SU-DHL-6 (cell line): ENCODE measurements around the gene PROX1.

Experiments
- H2AFZ ChIP-seq: fragments of 200-600 bp; sonication (generic); 2 replicates; pipeline ENCODE4 v1.6.1; 2014; ENCODE audit warnings: low read depth, mild to moderate bottlenecking, moderate library complexity, mixed read lengths, antibody characterized with exemption, low read length; ENCODE audit not compliant: severe bottlenecking
- H3F3A ChIP-seq: fragments of 200-600 bp; shearing (Covaris generic); 2 replicates; pipeline ENCODE4 v1.6.0; 2016; ENCODE audit warnings: antibody characterized with exemption, mild to moderate bottlenecking; ENCODE audit not compliant: insufficient read depth
- H3K27ac ChIP-seq: fragments of 200-600 bp; sonication (generic); 2 replicates; pipeline ENCODE4 v1.5.1; 2016; ENCODE audit warnings: low read depth, mild to moderate bottlenecking, low read length, moderate library complexity, mixed read lengths
- H3K27me3 ChIP-seq: fragments of 200-600 bp; sonication (generic), shearing (Covaris generic); 2 replicates; pipeline ENCODE4 v1.6.0; 2014; ENCODE audit warnings: mild to moderate bottlenecking, low read length
- H3K36me3 ChIP-seq: fragments of 200-600 bp; sonication (generic); 2 replicates; pipeline ENCODE4 v1.6.1; 2014; ENCODE audit warnings: mild to moderate bottlenecking, low read length, mixed read lengths
- H3K4me2 ChIP-seq: fragments of 300-600, 200-600 bp; shearing (Covaris generic), sonication (generic); 2 replicates; pipeline ENCODE4 v1.6.0; 2014; ENCODE audit warnings: low read length, low read depth, mild to moderate bottlenecking; ENCODE audit not compliant: poor library complexity, severe bottlenecking
- H3K4me3 ChIP-seq: fragments of 200-600 bp; sonication (generic); 2 replicates; pipeline ENCODE4 v1.5.1; 2014; ENCODE audit warnings: antibody characterized with exemption, low read length, mild to moderate bottlenecking, mixed read lengths; ENCODE audit not compliant: insufficient read depth, poor library complexity, severe bottlenecking
- H3K79me2 ChIP-seq: fragments of 200-600 bp; sonication (generic); 2 replicates; pipeline ENCODE4 v1.6.1; 2014; ENCODE audit warnings: mild to moderate bottlenecking, low read length, moderate library complexity; ENCODE audit not compliant: insufficient read depth
- H3K9ac ChIP-seq: fragments of 200-600 bp; sonication (generic); 2 replicates; pipeline ENCODE4 v1.7.0; 2014; ENCODE audit warnings: mild to moderate bottlenecking, low read length
- H3K9me2 ChIP-seq: fragments of 200-600 bp; sonication (generic); replicated peaks from 2 replicates; pipeline ENCODE4 v1.6.1; 2014; ENCODE audit warnings: low read length; ENCODE audit not compliant: insufficient read depth
- H3K9me3 ChIP-seq: fragments of 200-600 bp; sonication (generic); 2 replicates; pipeline ENCODE4 v1.6.1; 2014; ENCODE audit warnings: low read length, mixed read lengths; ENCODE audit not compliant: insufficient read depth
- H4K20me1 ChIP-seq: fragments of 200-600 bp; sonication (generic); 2 replicates; pipeline ENCODE4 v1.6.1; 2014; ENCODE audit warnings: low read depth, mild to moderate bottlenecking, antibody characterized with exemption, low read length, moderate library complexity, mixed read lengths
- EZH2phosphoT487 ChIP-seq: fragments of 200-600 bp; sonication (generic), shearing (Covaris generic); conservative IDR thresholded peaks from 2 replicates; pipeline ENCODE4 v1.6.1; 2018; ENCODE audit warnings: mild to moderate bottlenecking, antibody characterized with exemption, low read length, moderate library complexity, mixed read lengths
- TF ChIP-seq, protein P1 (sequence below): fragments of 200-600 bp; sonication (generic); IDR thresholded peaks from one replicate; pipeline ENCODE4 v1.5.1; 2017; ENCODE audit warnings: antibody characterized with exemption, mild to moderate bottlenecking, low read length, moderate library complexity; ENCODE audit not compliant: insufficient read depth, poor library complexity, severe bottlenecking

PROX1 gene

GRCh38 chr1:214067397-214067796 lies 79.6 kb downstream of the PROX1 start:
- no peaks in the 10 kb centered on the region for H3F3A ChIP-seq
- no peak for TF ChIP-seq EZH2phosphoT487
- TF ChIP-seq, protein P1, sequence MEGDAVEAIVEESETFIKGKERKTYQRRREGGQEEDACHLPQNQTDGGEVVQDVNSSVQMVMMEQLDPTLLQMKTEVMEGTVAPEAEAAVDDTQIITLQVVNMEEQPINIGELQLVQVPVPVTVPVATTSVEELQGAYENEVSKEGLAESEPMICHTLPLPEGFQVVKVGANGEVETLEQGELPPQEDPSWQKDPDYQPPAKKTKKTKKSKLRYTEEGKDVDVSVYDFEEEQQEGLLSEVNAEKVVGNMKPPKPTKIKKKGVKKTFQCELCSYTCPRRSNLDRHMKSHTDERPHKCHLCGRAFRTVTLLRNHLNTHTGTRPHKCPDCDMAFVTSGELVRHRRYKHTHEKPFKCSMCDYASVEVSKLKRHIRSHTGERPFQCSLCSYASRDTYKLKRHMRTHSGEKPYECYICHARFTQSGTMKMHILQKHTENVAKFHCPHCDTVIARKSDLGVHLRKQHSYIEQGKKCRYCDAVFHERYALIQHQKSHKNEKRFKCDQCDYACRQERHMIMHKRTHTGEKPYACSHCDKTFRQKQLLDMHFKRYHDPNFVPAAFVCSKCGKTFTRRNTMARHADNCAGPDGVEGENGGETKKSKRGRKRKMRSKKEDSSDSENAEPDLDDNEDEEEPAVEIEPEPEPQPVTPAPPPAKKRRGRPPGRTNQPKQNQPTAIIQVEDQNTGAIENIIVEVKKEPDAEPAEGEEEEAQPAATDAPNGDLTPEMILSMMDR = no peak
- H2AFZ ChIP-seq = no peak overlapping the region
- no peaks in the 10 kb centered on the region for H3K9me2 ChIP-seq
- H3K27ac ChIP-seq = no peak overlapping the region
- H4K20me1 ChIP-seq = no peaks in the 10 kb centered on the region
- H3K4me3 ChIP-seq = no peak overlapping the region
- no peaks in the 10 kb centered on the region for H3K27me3 ChIP-seq
- no peaks in the 10 kb centered on the region for H3K36me3 ChIP-seq
- H3K4me2 ChIP-seq = no peak overlapping the region
- no peak overlapping the region for H3K9ac ChIP-seq
- H3K79me2 ChIP-seq = no peaks in the 10 kb centered on the region
- no peaks in the 10 kb centered on the region for H3K9me3 ChIP-seq

GRCh38 chr1:214067853-214068703 lies 80.3 kb downstream of the PROX1 start:
- no peaks in the 10 kb centered on the region for H3K9me3 ChIP-seq
- H3K4me2 ChIP-seq = no peak overlapping the region
- no peaks in the 10 kb centered on the region for H3K27me3 ChIP-seq
- no peaks in the 10 kb centered on the region for H4K20me1 ChIP-seq
- no peaks in the 10 kb centered on the region for H3K9me2 ChIP-seq
- no peak overlapping the region for H2AFZ ChIP-seq
- H3K79me2 ChIP-seq = no peaks in the 10 kb centered on the region
- no peak overlapping the region for H3K4me3 ChIP-seq
- H3K36me3 ChIP-seq = no peaks in the 10 kb centered on the region
- TF ChIP-seq, protein P1 = no peak
- no peak for TF ChIP-seq EZH2phosphoT487
- no peak overlapping the region for H3K9ac ChIP-seq
- H3F3A ChIP-seq = no peaks in the 10 kb centered on the region
- H3K27ac ChIP-seq = no peak overlapping the region

- Histone ChIP-seq H3K79me2 (no peaks in the 10 kb centered on the region), H3K9me3 (no peaks in the 10 kb centered on the region)
Observed at GRCh38 chr1:214068979-214069378, 81.2 kb downstream of the PROX1 start.

More at GRCh38 chr1:214068979-214069378, 81.2 kb downstream of the PROX1 start:
- no peak overlapping the region for H3K9ac ChIP-seq
- TF ChIP-seq, protein P1 = no peak
- no peak for TF ChIP-seq EZH2phosphoT487
- no peaks in the 10 kb centered on the region for H4K20me1 ChIP-seq
- H3F3A ChIP-seq = no peaks in the 10 kb centered on the region
- no peaks in the 10 kb centered on the region for H3K27me3 ChIP-seq
- no peaks in the 10 kb centered on the region for H3K36me3 ChIP-seq
- no peak overlapping the region for H2AFZ ChIP-seq
- H3K4me3 ChIP-seq = no peak overlapping the region
- H3K9me2 ChIP-seq = no peaks in the 10 kb centered on the region
- H3K4me2 ChIP-seq = no peak overlapping the region
- H3K27ac ChIP-seq = no peak overlapping the region
